Rectal smooth muscle tissue (tissue), 1 donor: Measurements from ENCODE around the gene LIN7A.

Source experiments
- H3K27ac ChIP-seq: one replicate; pipeline ENCODE4 v1.7.0; 2013; ENCODE audit warnings: low read depth, low read length, inconsistent platforms
- H3K27me3 ChIP-seq: one replicate; pipeline ENCODE4 v1.7.0; 2013; ENCODE audit warnings: low read length; ENCODE audit not compliant: control insufficient read depth, insufficient read depth
- H3K36me3 ChIP-seq: one replicate; pipeline ENCODE4 v1.7.0; 2013; ENCODE audit warnings: low read length; ENCODE audit not compliant: control insufficient read depth, insufficient read depth
- H3K4me1 ChIP-seq: one replicate; pipeline ENCODE4 v1.7.0; 2013; ENCODE audit warnings: low read length; ENCODE audit not compliant: control insufficient read depth, insufficient read depth
- H3K4me3 ChIP-seq: one replicate; pipeline ENCODE4 v1.7.0; 2013; ENCODE audit warnings: low read length
- H3K9ac ChIP-seq: one replicate; pipeline ENCODE4 v1.7.0; 2013; ENCODE audit warnings: low read length

Gene LIN7A

GRCh38 chr12:80843969-80844368, 93.8 kb downstream of the LIN7A start:
- no peaks in the 10 kb centered on the region for H3K27me3 ChIP-seq
- no peak overlapping the region for H3K9ac ChIP-seq
- H3K4me1 ChIP-seq: no peaks in the 10 kb centered on the region
- no peaks in the 10 kb centered on the region for H3K36me3 ChIP-seq
- H3K4me3 ChIP-seq: no peak overlapping the region
- H3K27ac ChIP-seq: no peak overlapping the region

- Histone ChIP-seq H3K36me3 (no peaks in the 10 kb centered on the region), H3K27ac (no peak overlapping the region)
Measured at GRCh38 chr12:80838708-80839107, 99.0 kb downstream of the LIN7A start.

GRCh38 chr12:80838024-80838658, 99.6 kb downstream of the LIN7A start:
- Histone ChIP-seq H3K4me3 (no peak overlapping the region), H3K36me3 (no peaks in the 10 kb centered on the region), H3K9ac (no peak overlapping the region), H3K27me3 (no peaks in the 10 kb centered on the region), H3K27ac (no peak overlapping the region), H3K4me1 (peaks cover 11% of the 10 kb centered on the region)

More at GRCh38 chr12:80838708-80839107, 99.0 kb downstream of the LIN7A start:
- no peak overlapping the region for H3K4me3 ChIP-seq
- no peak overlapping the region for H3K9ac ChIP-seq
- H3K27me3 ChIP-seq: no peaks in the 10 kb centered on the region
- peaks cover 11% of the 10 kb centered on the region for H3K4me1 ChIP-seq

- H3K9ac ChIP-seq: no peak overlapping the region
- H3K27ac ChIP-seq: no peak overlapping the region
Measured at GRCh38 chr12:80837342-80837978, 100.3 kb downstream of the LIN7A start.

GRCh38 chr12:80834724-80835123, 103.0 kb downstream of the LIN7A start:
- no peak overlapping the region for H3K27ac ChIP-seq
- H3K4me1 ChIP-seq: peaks cover 11% of the 10 kb centered on the region
- H3K4me3 ChIP-seq: no peak overlapping the region
- H3K9ac ChIP-seq: no peak overlapping the region
- H3K36me3 ChIP-seq: no peaks in the 10 kb centered on the region
- no peaks in the 10 kb centered on the region for H3K27me3 ChIP-seq

More at GRCh38 chr12:80837342-80837978, 100.3 kb downstream of the LIN7A start:
- Histone ChIP-seq H3K27me3 (no peaks in the 10 kb centered on the region), H3K4me3 (no peak overlapping the region), H3K36me3 (no peaks in the 10 kb centered on the region), H3K4me1 (peaks cover 11% of the 10 kb centered on the region)

GRCh38 chr12:80830533-80831088, 107.1 kb downstream of the LIN7A start:
- Histone ChIP-seq H3K4me1 (no peaks in the 10 kb centered on the region), H3K4me3 (no peak overlapping the region), H3K27me3 (no peaks in the 10 kb centered on the region), H3K9ac (no peak overlapping the region), H3K27ac (no peak overlapping the region), H3K36me3 (no peaks in the 10 kb centered on the region)

- Histone ChIP-seq H3K36me3 (no peaks in the 10 kb centered on the region), H3K27me3 (no peaks in the 10 kb centered on the region), H3K9ac (no peak overlapping the region), H3K4me1 (no peaks in the 10 kb centered on the region), H3K4me3 (no peak overlapping the region), H3K27ac (no peak overlapping the region)
Measured at GRCh38 chr12:80829767-80830166, 108.0 kb downstream of the LIN7A start.

GRCh38 chr12:80825506-80825905, 112.2 kb downstream of the LIN7A start:
- no peaks in the 10 kb centered on the region for H3K27me3 ChIP-seq

GRCh38 chr12:80823393-80823792, 114.3 kb downstream of the LIN7A start:
- Histone ChIP-seq H3K27ac (no peak overlapping the region), H3K4me1 (no peaks in the 10 kb centered on the region), H3K9ac (no peak overlapping the region), H3K36me3 (no peaks in the 10 kb centered on the region), H3K4me3 (no peak overlapping the region), H3K27me3 (no peaks in the 10 kb centered on the region)

More at GRCh38 chr12:80825506-80825905, 112.2 kb downstream of the LIN7A start:
- no peak overlapping the region for H3K27ac ChIP-seq
- H3K36me3 ChIP-seq: no peaks in the 10 kb centered on the region
- H3K9ac ChIP-seq: no peak overlapping the region
- no peak overlapping the region for H3K4me3 ChIP-seq
- H3K4me1 ChIP-seq: no peaks in the 10 kb centered on the region

GRCh38 chr12:80821513-80822000, 116.2 kb downstream of the LIN7A start:
- Histone ChIP-seq H3K27me3 (no peaks in the 10 kb centered on the region), H3K36me3 (no peaks in the 10 kb centered on the region), H3K27ac (no peak overlapping the region), H3K9ac (no peak overlapping the region), H3K4me1 (no peaks in the 10 kb centered on the region), H3K4me3 (no peak overlapping the region)

- H3K4me1 ChIP-seq: no peaks in the 10 kb centered on the region
- no peaks in the 10 kb centered on the region for H3K27me3 ChIP-seq
- no peak overlapping the region for H3K27ac ChIP-seq
- H3K36me3 ChIP-seq: no peaks in the 10 kb centered on the region
- no peak overlapping the region for H3K4me3 ChIP-seq
- H3K9ac ChIP-seq: no peak overlapping the region
Measured at GRCh38 chr12:80818878-80819277, 118.9 kb downstream of the LIN7A start.

GRCh38 chr12:80815351-80815750, 122.4 kb downstream of the LIN7A start:
- no peak overlapping the region for H3K27ac ChIP-seq

More at GRCh38 chr12:80815351-80815750, 122.4 kb downstream of the LIN7A start:
- no peak overlapping the region for H3K9ac ChIP-seq
- no peaks in the 10 kb centered on the region for H3K27me3 ChIP-seq
- H3K4me1 ChIP-seq: no peaks in the 10 kb centered on the region
- no peaks in the 10 kb centered on the region for H3K36me3 ChIP-seq
- H3K4me3 ChIP-seq: no peak overlapping the region
